Upper lobe of left lung (tissue), 6 donors: ENCODE measurements around the gene SBF2. TPM values are rescaled to one million over a fixed set of nuclear protein-coding genes. Genes with fewer than 3 reads are reported as not detected.

Experiments
- ATAC-seq, 2 donors: fragments of 200-7000 bp; cut with Tn5 transposase; one replicate each; pipeline ENCODE4 v1.9.1; 2022; ENCODE audit warnings: mild to moderate bottlenecking in 2 of 2, moderate library complexity in 2 of 2; ENCODE audit not compliant: low FRiP score in 2 of 2
- DNase-seq, 2 donors: peaks; one replicate each; pipeline ENCODE4 v3.0.0-alpha.2; 2019 to 2020
- H3K27ac ChIP-seq, 4 donors: fragments of 200-600 bp; sonication (generic); one replicate each; pipeline ENCODE4 v1.5.1; 2016 to 2019
- H3K27me3 ChIP-seq, 4 donors: fragments of 200-600 bp; sonication (generic); one replicate each; pipeline ENCODE4 v1.5.1; 2017 to 2019
- H3K36me3 ChIP-seq, 4 donors: fragments of 200-600 bp; sonication (generic); one replicate each; pipeline ENCODE4 v1.5.1; 2016 to 2019
- H3K4me1 ChIP-seq, 4 donors: fragments of 200-600 bp; sonication (generic); one replicate each; pipeline ENCODE4 v1.5.1; 2018 to 2019
- H3K4me3 ChIP-seq, 4 donors: fragments of 200-600 bp; sonication (generic); one replicate each; pipeline ENCODE4 v1.5.1; 2017 to 2019; ENCODE audit warnings: mild to moderate bottlenecking in 2 of 4, moderate library complexity in 1 of 4
- H3K9me3 ChIP-seq, 4 donors: fragments of 200-600 bp; sonication (generic); one replicate each; pipeline ENCODE4 v1.5.1; 2018 to 2019
- CTCF ChIP-seq, 6 experiments: fragments of 450-650 bp in 4 of 6; fragments of 200-600 bp in 2 of 6; sonication (generic) in 2 of 6; IDR thresholded peaks; one replicate each; pipeline ENCODE4 v1.5.1; 2016 to 2019; ENCODE audit warnings: antibody characterized with exemption in 6 of 6
- EP300 ChIP-seq, 4 donors: sonication (generic); formaldehyde crosslinking; IDR thresholded peaks; one replicate each; pipeline ENCODE4 v1.5.1; 2017; ENCODE audit warnings: antibody characterized with exemption in 4 of 4, control low read depth in 2 of 4
- POLR2A ChIP-seq, 4 donors: fragments of 450-650 bp; IDR thresholded peaks; one replicate each; pipeline ENCODE4 v1.5.1; 2016 to 2017; ENCODE audit warnings: antibody characterized with exemption in 4 of 4, mild to moderate bottlenecking in 2 of 4
- POLR2AphosphoS5 ChIP-seq, 2 donors: sonication (generic); formaldehyde crosslinking; IDR thresholded peaks; one replicate each; pipeline ENCODE4 v1.5.1; 2017; ENCODE audit warnings: antibody characterized with exemption in 2 of 2
- WGBS, 2 donors: methylation state at CpG; one replicate each; pipeline ENCODE4 v1.1.5; 2017 to 2018; 5-methylcytosine and 5-hydroxymethylcytosine counted together
- total RNA-seq, 6 donors: library from RNA; depleted of rRNA in 4 of 6; stranded (reverse); fragments of >200 nt in 4 of 6; gene quantifications; one replicate each; pipeline versions ENCODE4 v1.1.0 to v1.2.1, GENCODE V29; 2016 to 2021
- donor health status: DM: no; HTN: no; CAD: no; lungs with moderate emphysema.
- donor health status: DM: no; HTN: yes; CAD: no; lungs with severe emphysema.

SBF2 gene
- total RNA-seq, 6 donors from 2014 or later: 22.2 to 54.5 (median 41.2) TPM

GRCh38 chr11:9955391-9955790, 338.6 kb downstream of the SBF2 start:
- 95 to 97% methylated on average over 1 of the region's 1 CpG for WGBS, 2 donors
- no peak for DNase-seq
- H3K27ac ChIP-seq: no peak overlapping the region

GRCh38 chr11:9953994-9954626, 339.9 kb downstream of the SBF2 start:
- Histone ChIP-seq H3K27ac (no peak overlapping the region), H3K27me3 (no peaks in the 10 kb centered on the region), H3K9me3 (no peaks in the 10 kb centered on the region), H3K36me3 (peaks cover 0 to 2% (median 0%) of the 10 kb centered on the region in 4 donors), H3K4me1 (no peaks in the 10 kb centered on the region), H3K4me3 (no peak overlapping the region)
- TF ChIP-seq POLR2AphosphoS5 (IDR thresholded peaks at IDR 0.05): no peak
- no peak for TF ChIP-seq POLR2A (IDR thresholded peaks at IDR 0.05)
- TF ChIP-seq CTCF (IDR thresholded peaks at IDR 0.05): no peak
- TF ChIP-seq EP300 (IDR thresholded peaks at IDR 0.05): no peak
- ATAC-seq: no peak
- no peak for DNase-seq
- WGBS, 2 donors: 68 to 72% methylated on average over 3 of the region's 3 CpGs

More at GRCh38 chr11:9955391-9955790, 338.6 kb downstream of the SBF2 start:
- H3K36me3 ChIP-seq: peaks cover 0 to 14% (median 0%) of the 10 kb centered on the region in 4 donors
- no peaks in the 10 kb centered on the region for H3K4me1 ChIP-seq
- no peak for ATAC-seq
- TF ChIP-seq CTCF (IDR thresholded peaks at IDR 0.05) (no peak), EP300 (IDR thresholded peaks at IDR 0.05) (no peak), POLR2AphosphoS5 (IDR thresholded peaks at IDR 0.05) (no peak), POLR2A (IDR thresholded peaks at IDR 0.05) (no peak)
- H3K4me3 ChIP-seq: no peak overlapping the region
- no peaks in the 10 kb centered on the region for H3K27me3 ChIP-seq
- H3K9me3 ChIP-seq: no peaks in the 10 kb centered on the region

GRCh38 chr11:9952511-9953196, 341.4 kb downstream of the SBF2 start:
- H3K9me3 ChIP-seq: no peaks in the 10 kb centered on the region
- ATAC-seq: no peak
- H3K4me1 ChIP-seq: no peaks in the 10 kb centered on the region
- TF ChIP-seq POLR2A (IDR thresholded peaks at IDR 0.05) (no peak), CTCF (IDR thresholded peaks at IDR 0.05) (no peak), EP300 (IDR thresholded peaks at IDR 0.05) (no peak), POLR2AphosphoS5 (IDR thresholded peaks at IDR 0.05) (no peak)
- H3K27ac ChIP-seq: no peak overlapping the region
- no peak overlapping the region for H3K4me3 ChIP-seq
- WGBS, 2 donors: 93 to 97% methylated on average over 3 of the region's 3 CpGs
- no peaks in the 10 kb centered on the region for H3K36me3 ChIP-seq
- DNase-seq: no peak
- H3K27me3 ChIP-seq: no peaks in the 10 kb centered on the region

- DNase-seq: no peak
- H3K9me3 ChIP-seq: no peaks in the 10 kb centered on the region
- H3K27ac ChIP-seq: no peak overlapping the region
- 56 to 57% methylated on average over 1 of the region's 1 CpG for WGBS, 2 donors
- no peak for ATAC-seq
- H3K36me3 ChIP-seq: no peaks in the 10 kb centered on the region
- H3K4me3 ChIP-seq: no peak overlapping the region
- no peaks in the 10 kb centered on the region for H3K4me1 ChIP-seq
- no peaks in the 10 kb centered on the region for H3K27me3 ChIP-seq
- TF ChIP-seq EP300 (IDR thresholded peaks at IDR 0.05): no peak
- no peak for TF ChIP-seq CTCF (IDR thresholded peaks at IDR 0.05)
- TF ChIP-seq POLR2AphosphoS5 (IDR thresholded peaks at IDR 0.05): no peak
- TF ChIP-seq POLR2A (IDR thresholded peaks at IDR 0.05): no peak
Observed at GRCh38 chr11:9951807-9952206, 342.2 kb downstream of the SBF2 start.
